Measurements from ENCODE around the gene SETBP1.

Gene SETBP1

DNA sequence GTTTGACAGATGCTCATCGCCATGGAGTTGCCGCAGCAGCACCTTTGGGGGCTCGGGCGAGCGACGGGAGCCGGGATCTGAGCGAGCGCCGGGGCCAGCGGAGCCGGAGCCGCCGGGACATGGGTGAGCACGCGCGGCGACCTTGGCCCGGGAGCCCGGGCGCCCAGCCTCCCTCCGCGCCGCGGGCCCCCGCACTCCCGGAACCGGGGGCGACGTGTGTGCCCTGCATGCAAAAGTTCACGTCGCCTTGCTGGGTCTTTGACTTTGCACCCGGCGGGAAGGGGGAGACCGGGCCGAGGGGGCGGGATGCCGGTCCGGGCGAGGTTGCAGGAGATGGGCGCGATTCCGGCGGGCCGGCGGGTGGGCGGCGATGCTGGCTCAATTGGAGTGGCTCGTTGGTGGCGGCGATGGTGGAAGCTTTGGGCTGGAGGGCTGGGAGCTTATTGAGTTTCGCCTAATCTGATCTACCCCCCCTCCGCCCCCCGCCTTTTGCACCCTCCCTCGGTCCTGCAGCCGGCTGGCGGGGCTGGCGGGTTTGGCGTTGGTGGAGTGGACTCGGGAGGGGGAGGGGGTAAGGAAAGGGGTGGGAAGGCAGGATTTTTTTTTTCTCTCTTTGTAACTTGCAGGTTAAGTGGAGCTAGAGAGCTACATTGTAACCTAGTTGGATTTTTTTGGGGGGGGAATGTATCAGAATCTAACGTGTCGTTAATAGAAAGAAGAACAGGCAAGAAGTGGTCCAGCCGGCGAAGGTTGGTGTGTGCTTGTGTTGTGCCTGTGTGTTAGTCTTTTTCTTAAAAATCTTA lies at the start of gene SETBP1:
Gene SETBP1, plus strand, starts transcription at position 616 of the 803 bp plus-strand sequence. CDS start 20,459 bp downstream, outside the sequence.
- DNase-seq: peak; percentile 14

DNA sequence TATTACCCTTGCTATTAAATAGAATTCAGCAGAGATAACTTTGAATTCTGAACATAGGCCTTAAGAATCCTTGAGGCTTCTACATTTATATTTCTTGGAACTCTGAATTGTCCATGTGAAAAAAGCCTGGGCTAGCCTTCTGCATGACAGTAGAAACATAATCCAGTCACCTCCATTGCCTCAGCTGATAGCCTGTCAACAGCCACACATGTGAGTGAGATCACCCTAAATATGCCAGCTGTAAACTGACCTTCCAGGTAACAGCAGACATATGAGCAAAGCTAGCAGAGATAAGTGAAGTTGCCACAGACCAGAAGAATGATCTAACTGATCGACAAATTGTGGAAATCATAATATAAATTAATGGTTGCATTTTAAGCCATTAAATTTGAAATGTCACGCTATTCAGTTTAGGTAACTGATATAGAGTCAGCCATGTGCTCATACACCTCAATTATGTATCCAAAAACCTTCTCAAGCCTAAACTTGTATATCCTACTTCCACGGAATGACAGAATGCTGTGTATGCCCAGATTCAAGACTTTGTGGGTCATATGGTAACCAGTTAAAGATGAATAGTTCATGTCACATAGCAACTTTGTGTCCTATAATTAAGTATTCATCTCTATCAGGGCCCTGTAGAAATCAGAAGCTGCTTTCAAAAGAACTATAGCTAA lies 48.1 kb upstream of the SETBP1 start:
- DNase-seq: no peak

DNA sequence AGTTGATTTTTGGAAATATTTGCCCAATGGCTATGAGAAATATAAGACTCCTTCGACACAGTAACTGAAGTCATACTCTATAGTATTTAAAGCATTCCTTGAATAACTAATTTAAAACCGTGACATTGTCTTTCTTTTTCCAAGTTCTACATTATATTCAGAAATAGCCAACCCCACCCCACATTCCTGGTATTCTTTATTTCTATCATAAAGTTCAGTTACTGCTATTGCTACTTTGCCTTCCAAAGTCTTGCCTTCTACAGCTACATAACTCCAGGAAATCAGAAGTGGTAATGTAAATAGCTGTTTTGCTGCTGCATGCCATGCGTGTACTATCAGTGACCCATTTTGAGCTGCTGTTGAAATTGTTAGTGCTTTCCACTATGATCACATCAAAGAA lies 45.1 kb upstream of the SETBP1 start:
- no peak for DNase-seq

DNA sequence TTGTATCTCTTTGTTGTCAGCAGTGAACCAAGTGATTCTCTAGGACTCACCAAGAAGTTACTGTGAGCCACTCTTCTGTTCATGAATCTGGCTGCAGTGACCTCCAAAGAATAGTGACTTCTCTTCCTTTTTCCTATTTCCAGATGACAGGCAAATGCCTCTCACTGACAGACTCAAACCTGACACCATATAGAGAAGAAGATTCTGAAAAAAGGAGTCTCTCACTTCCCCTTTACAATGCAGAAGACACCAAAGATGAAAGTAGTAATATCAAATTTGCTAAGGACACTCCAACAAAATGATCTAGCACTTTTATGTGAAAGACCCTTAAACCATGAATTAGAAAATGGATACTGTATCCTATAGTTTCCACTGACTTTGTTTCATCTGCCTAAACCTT lies 44.4 kb upstream of the SETBP1 start:
- no peak for DNase-seq

DNA sequence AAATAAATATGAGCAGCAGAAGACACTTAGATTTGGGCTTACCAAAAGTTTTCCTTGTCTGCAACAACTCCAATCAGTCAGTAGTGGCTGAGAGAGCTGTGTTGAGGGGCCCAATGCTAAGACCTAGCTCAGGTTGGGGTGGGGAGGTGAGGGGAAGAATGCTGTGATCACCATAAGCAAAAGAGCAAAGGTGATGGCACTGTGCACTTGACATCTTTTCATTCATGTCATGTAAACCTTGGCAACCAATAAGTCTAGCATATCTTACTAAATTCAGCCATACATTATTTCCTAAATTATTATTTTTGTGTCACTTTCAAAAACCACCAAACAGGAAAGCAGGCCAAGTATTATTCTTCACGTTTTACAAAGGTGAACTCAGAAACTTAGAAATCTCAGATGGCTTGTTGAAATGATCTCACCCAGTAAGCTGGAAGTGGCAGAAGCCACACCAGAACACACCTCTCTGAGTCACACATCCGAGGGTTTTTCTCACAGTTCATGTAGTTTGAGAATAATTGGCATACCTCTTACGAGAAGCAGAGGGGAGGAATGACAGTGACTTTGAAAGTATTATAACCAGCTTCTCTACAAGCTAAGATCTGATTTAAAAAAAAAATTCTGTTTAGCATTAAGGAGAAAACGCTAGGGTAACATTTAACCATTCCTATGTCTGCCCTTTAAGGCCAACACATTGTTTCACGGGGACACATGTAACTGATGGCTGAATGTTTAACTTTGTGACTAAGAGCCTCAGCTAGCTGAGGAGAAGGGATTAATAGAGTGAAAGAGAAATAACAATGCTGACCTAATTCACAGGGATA lies 43.3 kb upstream of the SETBP1 start:
- no peak for DNase-seq

DNA sequence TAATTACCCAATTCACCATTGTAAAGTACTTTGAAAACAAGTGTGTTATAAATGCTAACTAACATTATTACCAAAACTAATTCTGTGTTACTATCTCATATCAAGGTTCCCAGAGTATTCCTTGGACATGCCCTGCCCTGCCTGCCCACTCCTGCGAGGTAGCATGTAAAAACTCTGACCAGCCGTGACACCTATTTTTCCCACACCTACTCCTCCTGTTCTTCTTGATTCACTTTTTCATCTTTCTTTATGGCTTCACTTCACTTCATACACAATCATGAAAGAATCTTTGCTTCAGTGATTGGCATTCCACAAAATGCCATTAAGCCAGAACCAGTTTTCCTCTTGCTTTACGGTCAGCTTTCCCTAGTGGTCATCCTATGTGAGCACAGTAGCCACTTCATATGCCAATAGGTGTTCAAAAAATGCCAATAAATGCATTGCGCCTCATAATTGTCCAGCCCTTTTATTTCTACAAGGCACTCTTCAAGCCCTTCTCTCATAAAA lies 42.6 kb upstream of the SETBP1 start:
- DNase-seq: no peak

DNA sequence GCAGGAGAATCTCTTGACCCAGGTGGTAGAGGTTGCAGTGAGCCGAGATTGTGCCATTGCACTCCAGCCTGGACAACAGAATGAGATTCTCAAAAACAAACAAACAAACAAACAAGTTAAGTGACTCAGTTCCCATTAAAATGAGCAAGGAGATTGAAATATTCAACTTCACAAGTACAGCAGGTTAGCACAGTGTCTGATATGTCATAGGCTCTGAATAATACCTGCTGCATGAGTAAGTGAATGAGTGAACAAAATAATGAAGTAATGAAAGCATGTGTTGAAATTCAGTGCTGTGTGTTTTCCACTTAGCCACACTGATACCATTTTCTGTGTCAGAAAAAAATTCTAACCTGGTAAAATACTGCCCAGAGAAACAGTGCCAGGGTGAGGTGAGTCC lies 41.9 kb upstream of the SETBP1 start:
- DNase-seq: no peak

DNA sequence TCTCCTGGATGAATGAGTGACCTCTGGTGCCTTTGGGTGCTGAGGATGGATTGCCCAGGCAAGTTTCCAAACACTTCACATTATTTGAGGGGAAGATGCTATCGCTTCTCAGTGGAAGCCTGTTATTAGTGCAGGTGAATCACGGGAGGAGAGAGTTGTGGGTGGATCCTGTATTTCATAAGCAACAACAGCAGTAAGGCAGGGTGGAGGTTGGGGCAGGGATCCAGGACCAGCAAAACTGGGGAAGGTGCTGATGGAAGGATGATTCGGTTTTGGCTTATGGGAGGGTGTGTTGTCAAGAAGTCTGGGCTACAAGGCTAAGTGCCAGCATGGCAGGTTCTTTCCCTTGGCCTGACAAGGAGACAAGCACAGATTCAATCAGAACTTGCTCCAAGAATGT lies 37.7 kb upstream of the SETBP1 start:
- DNase-seq: no peak

DNA sequence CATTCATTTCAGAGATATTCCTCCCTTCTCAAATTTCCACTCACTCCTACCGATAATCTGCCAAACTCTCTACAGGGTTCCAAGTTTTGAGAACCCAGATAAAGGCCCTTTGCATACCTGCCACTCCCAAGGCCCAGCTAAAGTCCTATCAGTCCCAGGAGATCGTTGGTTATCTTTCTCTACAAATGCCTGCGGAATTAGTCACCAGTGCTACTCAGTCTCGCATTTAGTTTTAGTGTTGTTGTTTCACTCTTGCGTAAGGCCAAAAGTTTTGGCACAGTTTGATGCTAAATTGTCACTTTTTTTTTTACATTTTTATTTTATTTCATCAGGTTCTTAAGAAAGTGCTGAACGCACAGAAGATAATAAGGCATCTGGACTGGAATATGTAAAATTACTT lies 29.2 kb upstream of the SETBP1 start:
- no peak for DNase-seq

DNA sequence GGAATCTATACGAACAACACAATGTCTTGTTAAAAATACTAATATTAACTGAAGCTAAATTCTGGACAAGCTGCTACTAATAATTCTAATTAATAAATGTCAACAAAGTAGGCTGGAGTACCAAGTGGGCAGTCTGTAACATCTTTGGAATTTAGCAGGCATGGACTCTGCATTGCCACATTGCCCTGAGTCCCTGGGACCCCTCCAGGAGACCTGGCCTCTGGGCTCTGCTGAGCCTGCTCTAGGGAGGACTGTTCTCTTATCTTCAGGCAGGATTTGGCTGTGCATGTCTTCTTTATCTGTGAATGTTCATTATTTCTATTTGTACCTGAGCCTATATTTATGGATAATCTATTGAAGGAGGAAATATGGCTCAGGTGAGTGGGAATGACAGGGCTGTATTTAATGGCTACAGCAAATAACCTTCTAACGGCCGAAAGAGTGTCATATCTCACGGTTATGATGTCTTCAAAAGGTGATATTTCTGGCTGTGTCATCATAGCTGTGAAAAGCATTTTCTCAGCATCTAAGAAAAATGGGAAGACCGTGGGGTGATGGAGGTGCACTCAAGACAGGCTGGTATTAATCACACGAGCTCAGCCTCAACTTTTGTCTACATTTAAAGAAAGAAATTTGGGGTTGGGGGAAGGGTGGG lies 28.6 kb upstream of the SETBP1 start:
- DNase-seq: no peak

DNA sequence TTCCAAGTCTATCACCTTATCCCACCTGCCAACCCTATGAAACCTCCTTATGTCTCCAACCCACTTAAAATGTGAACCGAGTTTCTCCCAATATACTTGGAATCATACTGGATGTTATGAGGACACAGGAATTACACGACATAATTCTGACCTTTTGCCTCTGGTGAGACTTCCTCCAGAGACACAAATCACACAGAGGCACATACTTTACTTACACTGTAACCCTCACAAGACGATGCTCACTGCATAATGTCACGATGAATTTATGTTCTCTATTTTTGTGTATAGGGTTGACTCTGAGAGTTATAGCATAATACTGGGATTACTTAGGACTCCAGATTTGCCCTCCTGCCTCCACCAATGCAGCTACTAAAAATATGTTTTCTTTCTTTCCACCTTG lies 28.0 kb upstream of the SETBP1 start:
- no peak for DNase-seq

DNA sequence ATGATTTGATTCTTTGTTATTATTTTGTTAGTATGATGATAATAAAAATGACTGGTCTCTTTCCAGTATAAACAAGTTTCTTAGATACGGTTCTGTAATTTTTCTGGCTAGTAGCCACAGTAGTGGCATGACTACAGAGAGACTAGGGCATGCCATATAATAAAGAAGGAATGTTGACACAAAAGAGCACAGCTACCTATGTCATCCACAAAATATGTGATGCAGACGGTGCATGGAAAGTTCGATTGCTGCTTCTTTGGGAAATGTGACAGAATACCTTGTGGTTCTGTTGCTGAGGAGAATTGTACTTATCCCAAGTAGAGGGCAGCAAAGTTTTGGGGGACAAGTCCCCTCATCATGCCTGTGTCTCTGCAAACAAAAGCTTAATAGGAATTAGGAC lies 26.1 kb upstream of the SETBP1 start:
- DNase-seq: no peak

DNA sequence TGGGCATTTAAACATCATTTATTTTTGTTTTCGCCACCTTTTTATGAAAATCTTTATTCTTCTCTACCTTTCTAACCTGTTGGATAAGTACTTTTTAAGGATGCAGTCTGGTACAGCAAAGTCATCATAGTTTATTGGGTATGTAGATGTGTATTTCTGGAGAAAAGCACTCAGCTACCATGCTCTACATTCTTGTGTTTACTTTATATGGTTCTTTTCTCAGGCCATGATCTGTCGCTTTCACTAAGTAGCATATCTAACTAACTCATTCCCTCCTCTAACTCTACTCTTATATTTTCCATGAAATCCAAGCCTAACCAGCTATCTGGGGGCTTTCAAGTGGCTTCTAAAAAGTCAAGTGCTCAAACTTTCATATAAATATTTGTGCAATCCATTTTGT lies 25.3 kb upstream of the SETBP1 start:
- DNase-seq: no peak

DNA sequence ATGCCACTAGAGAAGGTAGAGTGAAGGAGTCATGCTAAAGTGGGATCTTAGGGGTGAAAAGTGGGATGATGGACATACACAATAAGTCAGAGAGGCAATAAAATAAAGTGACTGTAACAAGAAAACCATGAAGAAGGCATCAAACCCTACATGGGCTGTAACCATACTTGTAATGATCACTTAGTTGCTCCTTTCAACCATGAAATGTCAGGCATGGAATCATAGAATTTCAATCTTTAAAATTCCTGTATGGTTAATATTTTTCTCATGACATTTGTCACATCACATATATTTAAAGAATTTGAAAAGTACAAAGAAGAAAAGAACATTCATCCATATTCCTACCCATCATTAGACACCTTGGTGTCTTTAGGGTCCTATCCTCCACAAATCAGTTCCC lies 20.9 kb upstream of the SETBP1 start:
- DNase-seq: no peak

DNA sequence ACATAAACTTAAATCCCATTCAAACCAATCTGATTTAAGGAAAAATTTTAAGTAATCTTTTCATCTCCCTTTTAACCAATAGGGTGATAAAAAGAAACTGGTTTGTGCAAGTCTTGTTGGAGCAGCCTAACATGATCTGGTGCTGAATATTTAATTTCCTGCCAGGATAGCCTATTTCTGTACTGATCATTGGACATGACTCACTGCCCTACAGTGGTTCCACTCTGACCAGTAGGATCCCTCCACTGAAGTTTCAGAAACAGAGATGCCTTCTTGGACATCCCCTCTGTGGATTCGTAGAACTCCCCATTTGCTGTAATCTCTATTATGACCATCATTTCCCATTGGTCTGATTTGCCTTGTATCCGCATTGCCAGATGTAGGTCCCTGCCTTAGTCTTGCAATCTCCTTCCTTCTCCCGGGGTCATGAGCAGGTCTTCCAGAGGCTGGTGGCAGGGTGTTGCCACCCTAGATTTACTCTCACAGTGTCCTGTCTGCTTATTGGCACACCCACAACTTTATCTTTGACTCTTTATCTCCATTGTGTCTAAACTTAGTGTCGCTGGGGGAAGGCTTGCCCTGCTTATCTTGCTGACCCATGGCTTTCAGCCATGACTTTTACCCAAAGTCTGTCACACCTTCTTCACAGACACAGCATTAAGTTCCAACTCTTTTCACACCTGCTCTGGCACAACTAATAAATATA lies 12.3 kb upstream of the SETBP1 start:
- DNase-seq: no peak

DNA sequence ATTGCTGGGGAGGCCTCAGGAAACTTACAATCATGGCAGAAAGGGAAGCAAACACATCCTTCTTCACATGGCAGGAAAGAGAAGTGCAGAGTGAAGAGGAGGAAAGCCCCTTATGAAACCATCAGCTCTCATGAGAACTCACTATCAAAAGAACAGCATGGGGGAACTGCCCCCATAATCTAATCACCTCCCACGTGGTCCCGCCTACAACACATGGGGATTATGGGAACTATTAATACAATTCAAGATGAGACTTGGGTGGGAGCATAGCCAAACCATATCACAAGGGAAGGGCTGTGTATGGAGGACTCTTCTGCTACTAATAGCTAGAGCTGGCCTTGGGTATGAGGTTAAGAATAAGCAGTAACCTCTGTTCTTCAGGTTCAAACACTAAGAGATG lies 8.8 kb upstream of the SETBP1 start:
- DNase-seq: no peak

DNA sequence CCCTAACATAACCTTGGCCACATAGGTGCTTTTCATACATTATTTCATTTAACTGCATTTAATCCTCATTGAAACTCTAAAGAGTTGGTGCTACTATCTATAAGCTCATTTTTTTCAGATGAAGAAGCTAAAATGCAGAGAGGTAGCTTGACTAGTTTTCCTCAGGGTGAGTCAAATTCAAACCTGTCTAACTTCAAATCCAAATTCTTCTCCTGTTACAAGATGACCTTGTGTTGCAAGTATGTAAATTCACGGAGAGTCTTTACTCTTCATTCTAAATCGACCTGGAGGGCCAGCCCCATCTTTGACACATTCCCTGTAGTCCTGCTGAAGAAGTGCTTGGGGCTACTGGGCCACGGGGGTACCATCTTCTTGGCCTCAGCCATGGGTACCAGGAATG lies 8.2 kb upstream of the SETBP1 start:
- no peak for DNase-seq

DNA sequence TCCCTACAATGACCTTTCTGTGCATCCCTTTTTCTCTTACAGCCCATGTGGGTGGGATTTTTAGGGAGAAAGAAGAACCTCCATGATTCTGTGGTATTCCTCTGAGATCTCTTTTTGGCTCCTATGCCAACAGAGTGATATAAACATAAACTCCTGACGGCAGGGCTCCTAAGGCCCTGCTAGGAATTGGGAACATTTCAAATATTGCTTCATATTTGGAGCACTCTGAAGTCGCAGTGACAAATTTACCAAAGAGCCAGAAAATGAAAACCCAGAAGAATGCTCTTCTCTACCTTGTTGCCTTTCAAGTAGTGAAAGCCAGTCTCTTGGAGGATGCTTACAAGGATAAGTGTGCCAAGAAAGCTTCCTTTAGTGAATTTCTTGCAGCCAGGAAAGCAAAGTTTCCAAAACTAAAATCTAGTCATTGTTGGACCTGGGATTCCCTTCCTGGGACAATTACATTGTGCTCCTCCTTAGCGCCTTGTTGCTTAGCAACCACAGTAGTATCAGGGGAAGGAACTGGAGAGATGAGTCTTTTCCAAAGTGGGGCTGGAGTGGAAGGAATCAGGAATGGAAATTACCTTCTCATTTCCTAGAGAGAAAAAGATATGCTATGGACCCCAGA lies 7.3 kb upstream of the SETBP1 start:
- no peak for DNase-seq

DNA sequence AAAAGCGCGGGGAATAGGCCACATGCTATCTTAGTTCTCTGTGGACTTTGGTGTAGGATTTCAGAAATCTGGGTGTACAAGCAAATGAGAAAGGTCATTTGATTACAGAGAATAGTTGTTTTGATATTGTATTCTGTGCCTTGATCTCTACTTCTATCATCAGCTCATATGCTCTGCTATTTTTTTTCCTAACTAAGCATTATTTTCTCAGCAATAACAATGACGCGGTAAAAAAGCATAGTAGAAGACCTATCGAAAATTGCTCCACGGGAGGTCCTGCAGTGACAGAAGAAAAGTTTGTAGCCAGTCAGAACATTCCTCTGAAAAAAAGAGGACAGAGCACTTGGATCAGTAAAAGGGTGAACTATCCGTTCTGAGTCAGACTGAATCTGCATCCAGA lies 2.8 kb upstream of the SETBP1 start:
- no peak for DNase-seq

DNA sequence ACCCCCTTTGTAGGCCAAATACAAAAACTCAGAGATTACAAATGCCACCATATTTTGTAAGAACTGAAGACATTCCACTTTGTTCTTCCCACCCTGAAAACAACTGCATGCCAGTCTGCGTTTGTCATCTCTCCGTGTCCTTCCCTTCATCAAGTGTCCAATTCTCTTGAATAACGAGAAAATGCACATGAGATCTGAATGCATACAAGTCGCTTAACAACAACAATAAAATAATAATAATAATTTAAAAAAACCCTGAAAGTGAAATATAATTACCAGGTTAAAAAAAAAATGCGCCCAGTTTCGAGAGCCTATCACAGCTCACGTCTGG lies 2.0 kb upstream of the SETBP1 start:
- DNase-seq: no peak

DNA sequence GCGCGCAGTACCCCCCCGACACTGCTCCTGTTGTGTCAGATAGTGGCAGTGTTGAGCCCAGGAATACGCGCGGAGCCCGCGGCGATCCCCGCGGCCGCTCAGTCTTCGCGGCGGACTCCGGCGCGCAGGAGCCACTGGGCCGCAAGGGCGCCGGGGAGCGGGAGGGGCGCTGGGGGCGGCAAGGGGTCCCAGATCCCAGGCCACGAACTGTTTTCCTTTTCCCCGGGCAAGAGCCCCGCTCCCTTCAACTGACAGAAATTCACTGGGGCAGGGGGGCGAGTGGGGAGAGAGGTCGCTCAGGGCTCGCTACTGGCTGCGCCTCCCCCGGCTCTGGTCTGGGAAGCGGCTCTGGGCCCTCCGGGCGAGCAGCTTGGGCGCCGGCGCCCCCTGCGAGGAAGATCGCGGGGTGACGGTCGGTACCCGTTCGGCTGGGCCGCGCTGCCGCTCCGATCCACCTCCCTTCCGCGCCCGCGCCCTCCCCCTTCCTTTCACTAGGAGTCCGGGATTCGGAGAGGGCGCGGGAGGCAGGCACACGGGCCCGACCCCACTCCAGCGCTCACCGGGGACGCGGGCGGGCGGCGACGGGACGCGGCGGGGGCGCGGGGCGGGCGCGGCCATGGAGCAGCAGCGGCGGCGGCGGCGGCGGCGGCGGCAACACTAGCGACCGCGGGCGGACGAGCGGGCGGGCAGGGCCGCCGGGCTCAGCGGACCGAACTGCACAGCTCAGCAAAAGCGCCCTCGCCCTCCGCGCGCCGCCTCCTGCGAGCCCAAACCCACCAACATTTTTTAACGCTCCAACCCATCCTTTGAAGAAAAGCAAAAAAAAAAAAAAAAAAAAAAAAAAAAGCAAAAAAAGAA lies 1.4 kb upstream of the SETBP1 start:
- DNase-seq: peak; percentile 43
